ES-I3 (cell line): Measurements from ENCODE around the gene NXPH4.

Source experiments
- H3K36me3 ChIP-seq: 2 replicates; pipeline ENCODE4 v1.6.1; 2013; ENCODE audit warnings: mild to moderate bottlenecking, low read length, control low read depth, moderate library complexity; ENCODE audit not compliant: insufficient read depth
- H3K4me1 ChIP-seq: 2 replicates; pipeline ENCODE4 v1.6.1; 2013; ENCODE audit warnings: mild to moderate bottlenecking, control low read depth, low read length; ENCODE audit not compliant: insufficient read depth
- H3K9ac ChIP-seq: 2 replicates; pipeline ENCODE4 v1.6.1; 2013; ENCODE audit warnings: low read depth, mild to moderate bottlenecking, low read length, moderate library complexity
- H3K9me3 ChIP-seq: 2 replicates; pipeline ENCODE4 v1.6.1; 2013; ENCODE audit warnings: mild to moderate bottlenecking, low read length, moderate library complexity; ENCODE audit not compliant: control insufficient read depth, insufficient read depth

Gene NXPH4

DNA sequence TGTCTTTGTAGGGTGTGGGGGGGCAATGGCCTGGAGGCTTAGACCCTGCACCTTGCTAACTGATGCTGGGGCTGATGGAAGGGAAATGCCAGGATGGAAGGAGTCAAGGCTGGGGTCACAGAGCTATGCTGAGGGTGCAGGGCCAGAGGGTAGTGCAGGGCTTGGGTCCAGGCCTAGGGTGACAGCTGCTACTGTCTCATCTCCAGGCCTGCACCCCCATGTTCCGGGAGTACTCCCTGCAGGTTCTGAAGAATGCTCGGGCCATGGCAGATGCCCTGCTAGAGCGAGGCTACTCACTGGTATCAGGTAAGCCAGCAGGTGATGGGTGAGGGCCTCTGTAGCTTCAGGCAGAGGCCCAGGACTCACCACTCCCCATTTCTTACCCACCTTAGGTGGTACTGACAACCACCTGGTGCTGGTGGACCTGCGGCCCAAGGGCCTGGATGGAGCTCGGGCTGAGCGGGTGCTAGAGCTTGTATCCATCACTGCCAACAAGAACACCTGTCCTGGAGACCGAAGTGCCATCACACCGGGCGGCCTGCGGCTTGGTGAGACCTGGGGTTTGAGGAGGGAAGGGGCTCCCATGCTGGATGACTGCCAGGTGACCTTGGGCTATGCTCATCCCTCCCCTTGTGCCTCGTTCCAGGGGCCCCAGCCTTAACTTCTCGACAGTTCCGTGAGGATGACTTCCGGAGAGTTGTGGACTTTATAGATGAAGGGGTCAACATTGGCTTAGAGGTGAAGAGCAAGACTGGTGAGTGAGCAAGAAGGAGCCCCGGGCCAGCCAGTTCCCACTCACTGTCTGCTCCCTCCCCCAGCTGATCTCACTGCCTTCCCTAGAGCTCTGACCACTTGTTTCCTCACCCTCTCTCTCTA is 17.0 kb downstream of the NXPH4 start:
- Histone ChIP-seq H3K9ac (no peak overlapping the region), H3K4me1 (peaks cover 17% of the 10 kb centered on the region), H3K36me3 (peaks cover 20% of the 10 kb centered on the region; the same call in 1 of the 2 replicates), H3K9me3 (no peaks in the 10 kb centered on the region)

DNA sequence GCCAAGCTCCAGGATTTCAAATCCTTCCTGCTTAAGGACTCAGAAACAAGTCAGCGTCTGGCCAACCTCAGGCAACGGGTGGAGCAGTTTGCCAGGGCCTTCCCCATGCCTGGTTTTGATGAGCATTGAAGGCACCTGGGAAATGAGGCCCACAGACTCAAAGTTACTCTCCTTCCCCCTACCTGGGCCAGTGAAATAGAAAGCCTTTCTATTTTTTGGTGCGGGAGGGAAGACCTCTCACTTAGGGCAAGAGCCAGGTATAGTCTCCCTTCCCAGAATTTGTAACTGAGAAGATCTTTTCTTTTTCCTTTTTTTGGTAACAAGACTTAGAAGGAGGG is 17.6 kb downstream of the NXPH4 start:
- Histone ChIP-seq H3K4me1 (peaks cover 12% of the 10 kb centered on the region), H3K36me3 (peaks cover 20% of the 10 kb centered on the region; the same call in 1 of the 2 replicates), H3K9me3 (no peaks in the 10 kb centered on the region), H3K9ac (no peak overlapping the region)

DNA sequence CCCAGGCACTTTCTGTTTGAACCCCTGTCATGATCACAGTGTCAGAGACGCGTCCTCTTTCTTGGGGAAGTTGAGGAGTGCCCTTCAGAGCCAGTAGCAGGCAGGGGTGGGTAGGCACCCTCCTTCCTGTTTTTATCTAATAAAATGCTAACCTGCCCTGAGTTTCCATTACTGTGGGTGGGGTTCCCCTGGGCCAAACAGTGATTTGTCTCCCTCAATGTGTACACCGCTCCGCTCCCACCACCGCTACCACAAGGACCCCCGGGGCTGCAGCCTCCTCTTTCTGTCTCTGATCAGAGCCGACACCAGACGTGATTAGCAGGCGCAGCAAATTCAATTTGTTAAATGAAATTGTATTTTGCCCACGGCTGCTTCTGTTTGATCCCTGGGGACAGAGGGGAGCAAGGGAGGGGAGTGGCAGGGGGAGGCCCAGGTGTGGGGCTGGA is 18.0 kb downstream of the NXPH4 start:
- Histone ChIP-seq H3K4me1 (peaks cover 11% of the 10 kb centered on the region), H3K36me3 (peaks cover 20% of the 10 kb centered on the region; the same call in 1 of the 2 replicates), H3K9ac (no peak overlapping the region)

DNA sequence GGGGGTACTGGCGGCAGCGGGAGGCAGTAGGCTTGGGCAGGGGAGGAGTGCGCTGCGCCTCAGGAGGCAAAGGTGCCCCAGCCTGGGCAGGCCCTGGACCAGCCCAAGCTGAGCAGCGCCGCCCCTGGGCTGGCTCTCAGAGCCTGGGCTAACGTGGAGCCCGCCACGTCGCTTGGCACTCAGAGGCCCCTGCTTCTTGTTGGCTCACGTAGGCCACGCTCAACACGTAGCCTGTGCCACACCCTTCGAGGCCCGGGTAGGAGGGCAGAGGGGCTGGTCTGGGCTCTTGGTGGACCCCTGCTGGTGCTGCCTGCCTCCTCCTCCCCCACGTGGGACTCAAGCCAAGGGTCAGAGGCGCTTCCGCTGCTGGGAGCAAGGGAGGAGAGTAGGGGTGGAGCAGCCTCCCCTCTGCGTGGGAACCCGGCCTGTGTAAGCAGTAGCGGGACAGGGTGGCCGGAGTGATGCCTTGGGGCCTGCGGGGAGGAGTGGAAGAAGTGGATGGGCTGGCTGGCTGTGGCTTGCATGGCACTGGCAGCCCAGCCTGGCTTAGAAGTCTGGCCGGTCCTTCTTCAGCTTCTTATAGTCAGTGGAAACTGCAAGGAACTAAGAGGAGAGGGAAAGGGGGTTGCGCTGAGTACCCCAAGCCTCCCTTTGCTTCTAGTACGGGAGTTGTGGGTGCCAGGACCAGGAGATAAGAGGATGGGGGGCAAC is 18.6 kb downstream of the NXPH4 start:
- Histone ChIP-seq H3K36me3 (peaks cover 20% of the 10 kb centered on the region; the same call in 1 of the 2 replicates), H3K4me1 (peaks cover 11% of the 10 kb centered on the region), H3K9ac (no peak overlapping the region), H3K9me3 (no peaks in the 10 kb centered on the region)

More for the DNA sequence above, 18.0 kb downstream of the NXPH4 start:
- no peaks in the 10 kb centered on the region for H3K9me3 ChIP-seq

DNA sequence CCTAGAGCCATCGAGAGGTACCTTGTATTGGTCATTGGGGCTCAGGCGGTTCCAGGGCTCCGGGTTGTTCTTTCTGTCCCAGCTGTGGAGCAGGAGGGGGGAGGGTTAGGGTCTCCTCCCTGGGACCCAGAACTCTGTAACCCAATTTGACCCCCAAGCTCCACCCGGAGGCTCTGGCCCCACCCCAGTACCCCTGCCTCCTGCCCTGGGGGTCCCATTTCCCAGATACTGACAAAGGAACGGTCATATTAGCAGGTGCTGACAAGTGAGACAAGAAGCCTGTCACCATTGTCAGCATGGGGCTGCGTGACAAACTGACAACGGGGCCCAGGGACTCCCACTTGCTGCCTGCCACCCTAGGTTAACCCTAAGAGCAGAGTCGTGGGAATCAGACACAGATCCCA is 19.1 kb downstream of the NXPH4 start:
- peaks cover 20% of the 10 kb centered on the region; the same call in 1 of the 2 replicates for H3K36me3 ChIP-seq

DNA sequence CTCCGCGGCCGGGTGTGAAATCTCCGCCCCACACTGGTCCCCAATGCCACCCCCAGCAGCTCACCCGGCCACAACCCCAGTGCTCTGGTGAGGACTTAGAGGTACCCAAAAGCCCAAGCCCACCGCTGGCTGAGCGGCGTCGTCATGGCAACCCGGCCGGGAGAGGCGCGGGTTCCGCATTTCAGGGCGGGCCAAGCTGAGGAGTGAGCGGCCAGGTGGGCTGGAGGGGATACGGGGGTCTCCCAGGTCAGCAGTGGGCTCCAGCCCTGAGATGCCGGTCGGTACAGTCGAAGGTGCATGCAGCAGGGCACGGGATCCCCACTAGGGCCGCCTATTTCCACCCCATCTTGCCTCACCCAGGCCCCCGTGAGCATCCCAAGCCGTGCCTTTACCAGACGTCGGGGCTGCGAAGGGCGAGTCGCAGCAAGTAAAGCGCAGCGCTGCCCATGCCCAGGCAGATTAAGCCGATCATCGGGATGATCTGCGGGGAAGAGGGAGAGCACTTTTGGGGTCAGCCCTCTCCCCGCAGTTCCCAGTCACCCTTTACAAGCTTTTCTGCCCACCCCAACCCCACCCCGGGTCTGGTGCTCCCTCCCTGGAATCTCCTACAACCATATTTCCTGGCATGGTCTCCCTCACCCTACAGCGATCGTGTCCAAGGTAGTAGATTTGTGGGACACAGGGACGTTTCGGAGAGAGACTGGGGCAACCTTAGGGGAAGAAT is 19.8 kb downstream of the NXPH4 start:
- Histone ChIP-seq H3K36me3 (peaks cover 14% of the 10 kb centered on the region; the same call in 1 of the 2 replicates), H3K4me1 (peaks cover 15% of the 10 kb centered on the region), H3K9me3 (no peaks in the 10 kb centered on the region), H3K9ac (no peak overlapping the region)

More for the DNA sequence above, 19.1 kb downstream of the NXPH4 start:
- Histone ChIP-seq H3K9ac (no peak overlapping the region), H3K9me3 (no peaks in the 10 kb centered on the region), H3K4me1 (peaks cover 13% of the 10 kb centered on the region)

DNA sequence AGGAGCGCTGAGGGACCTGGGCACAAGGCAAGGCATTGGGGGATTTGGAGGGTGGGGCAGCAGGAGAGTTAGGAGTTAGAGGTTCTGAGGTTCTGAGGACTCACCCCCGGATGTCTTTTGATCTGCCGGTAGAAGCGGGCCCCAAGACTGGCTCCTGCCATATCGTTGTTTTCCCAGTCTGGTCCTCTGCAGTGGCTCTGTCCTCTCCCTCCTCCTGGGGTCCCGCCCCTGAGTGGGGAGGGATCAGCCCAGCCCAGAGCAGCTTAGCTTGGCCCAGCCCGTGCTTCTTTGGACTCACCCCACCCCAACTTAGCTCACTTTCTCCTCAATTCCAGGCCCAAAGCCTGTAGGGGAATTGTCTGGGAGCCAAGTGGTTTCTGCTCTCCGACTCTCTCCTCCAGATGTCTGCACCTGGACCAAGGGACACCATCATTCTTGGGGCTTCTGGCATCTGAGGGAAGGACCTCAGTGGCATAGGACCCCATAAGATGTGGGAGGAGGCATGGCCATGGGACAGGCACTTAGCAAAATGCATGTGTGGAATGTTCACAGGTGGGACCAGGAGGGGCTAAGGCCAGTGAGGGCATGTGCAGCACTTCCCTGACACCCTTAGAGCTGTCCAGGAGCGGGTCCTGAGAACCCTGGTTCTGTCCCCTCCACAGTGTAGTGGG is 20.5 kb downstream of the NXPH4 start:
- H3K9ac ChIP-seq = no peak overlapping the region
- no peaks in the 10 kb centered on the region for H3K9me3 ChIP-seq
- H3K36me3 ChIP-seq = peaks cover 7% of the 10 kb centered on the region; the same call in 1 of the 2 replicates
- peaks cover 20% of the 10 kb centered on the region for H3K4me1 ChIP-seq

DNA sequence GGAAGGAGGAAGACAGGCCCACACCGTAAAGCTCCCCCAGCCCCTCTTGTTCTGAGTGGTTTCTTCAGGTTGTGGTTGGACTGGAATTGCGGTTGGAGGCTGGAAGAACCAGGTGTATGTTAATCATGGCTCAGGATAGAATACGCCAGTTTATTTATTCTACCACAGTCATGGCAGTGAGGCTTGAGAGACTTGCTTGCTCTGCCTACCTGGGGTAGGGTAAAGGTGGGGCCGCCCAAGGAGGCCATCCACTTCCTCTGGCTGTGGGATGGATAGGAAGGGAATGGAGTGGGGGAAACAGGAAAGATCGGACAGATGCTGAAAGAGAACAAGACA is 21.0 kb downstream of the NXPH4 start:
- H3K9ac ChIP-seq = peak overlapping the region; percentile 51; the same call in 1 of the 2 replicates
- H3K9me3 ChIP-seq = no peaks in the 10 kb centered on the region
- peaks cover 23% of the 10 kb centered on the region for H3K4me1 ChIP-seq

DNA sequence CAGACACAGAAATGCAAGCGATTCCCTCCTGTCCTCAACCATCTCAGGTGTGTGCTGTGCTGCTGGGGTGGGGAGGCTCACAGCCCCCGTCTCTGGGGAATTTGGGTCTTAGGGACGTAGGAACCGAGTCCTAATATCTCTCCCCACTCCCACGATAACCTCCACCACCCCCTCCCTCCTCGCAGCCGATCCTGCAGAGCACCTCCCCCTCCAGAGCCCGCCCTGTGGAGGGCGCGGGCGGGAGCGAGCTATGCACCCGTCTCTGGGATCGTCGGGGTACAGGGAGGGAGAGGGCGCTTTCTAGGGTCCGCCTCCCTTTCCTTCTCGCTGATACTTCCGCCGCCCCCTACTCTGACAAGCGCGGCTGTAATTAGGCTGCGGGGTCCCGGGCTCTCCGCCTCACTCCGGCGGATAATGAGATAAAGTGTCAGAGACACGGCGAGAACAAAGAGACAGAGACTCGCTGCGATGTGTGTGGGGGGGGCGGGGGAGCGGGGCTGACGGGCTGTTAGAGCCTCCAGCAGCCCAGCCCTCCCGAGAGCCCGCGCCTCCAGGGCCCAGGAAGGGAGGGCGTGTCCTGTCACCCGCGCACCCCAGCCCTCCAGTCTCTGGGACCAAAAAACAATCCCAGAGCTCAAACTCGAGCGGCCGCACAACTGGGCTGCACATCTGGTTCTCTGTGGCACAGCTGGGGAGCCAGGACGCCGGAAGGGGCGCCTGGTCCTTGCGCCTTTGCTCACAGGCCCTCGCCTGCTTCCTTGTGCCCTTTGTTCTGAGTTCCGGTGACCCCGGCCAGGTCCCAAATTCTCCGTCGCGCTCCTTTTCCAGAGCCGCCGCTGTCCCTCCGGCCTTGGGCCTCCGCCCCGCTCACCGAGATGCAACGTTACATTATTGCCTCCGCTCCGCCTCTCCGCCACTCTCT is 21.6 kb downstream of the NXPH4 start:
- 0 out of 2 replicates have a peak, but pooled peaks cover 6% of the 10 kb centered on the region for H3K36me3 ChIP-seq
- no peaks in the 10 kb centered on the region for H3K9me3 ChIP-seq
- H3K4me1 ChIP-seq = peaks cover 23% of the 10 kb centered on the region
- H3K9ac ChIP-seq = peak overlapping the region; percentile 51

More for the DNA sequence above, 21.0 kb downstream of the NXPH4 start:
- 0 out of 2 replicates have a peak, but pooled peaks cover 6% of the 10 kb centered on the region for H3K36me3 ChIP-seq

DNA sequence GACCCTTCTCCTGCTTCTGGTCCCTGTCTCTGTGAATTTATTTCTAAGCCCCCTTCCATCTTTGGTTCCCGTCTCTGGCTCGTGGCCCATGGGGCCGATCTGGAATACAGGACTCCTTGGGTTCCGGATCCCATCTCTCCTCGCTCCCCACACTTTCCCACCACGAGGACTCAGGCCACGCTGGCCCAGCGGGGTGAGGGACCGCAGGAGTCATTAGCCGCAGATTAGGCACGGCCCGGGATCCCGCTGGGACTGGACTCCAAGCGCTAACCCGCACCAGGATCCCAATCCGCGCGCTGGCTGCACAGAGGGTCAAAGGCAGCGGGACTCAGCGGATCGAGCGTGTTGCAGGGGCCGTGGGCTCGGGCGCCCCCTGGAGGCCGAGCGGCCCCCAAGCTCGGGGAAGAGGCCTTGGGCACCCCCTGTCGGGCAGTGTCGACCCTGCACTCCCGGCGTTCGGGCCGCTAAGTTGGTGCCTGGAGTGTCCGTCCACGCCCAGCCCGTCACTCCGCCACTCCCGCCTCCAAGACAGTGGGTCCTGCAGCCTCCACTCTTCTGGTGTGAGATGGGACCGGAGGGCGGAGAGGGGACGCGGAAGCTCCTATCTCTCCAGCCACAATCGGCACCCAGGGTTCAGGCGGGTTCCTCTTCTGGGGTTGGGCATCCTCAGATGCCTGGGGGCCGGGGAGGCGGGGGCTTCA is 22.4 kb downstream of the NXPH4 start:
- H3K9me3 ChIP-seq = no peaks in the 10 kb centered on the region
- peak overlapping the region; percentile 51 for H3K9ac ChIP-seq
- peaks cover 23% of the 10 kb centered on the region for H3K4me1 ChIP-seq
- H3K36me3 ChIP-seq = 0 out of 2 replicates have a peak, but pooled peaks cover 1% of the 10 kb centered on the region

DNA sequence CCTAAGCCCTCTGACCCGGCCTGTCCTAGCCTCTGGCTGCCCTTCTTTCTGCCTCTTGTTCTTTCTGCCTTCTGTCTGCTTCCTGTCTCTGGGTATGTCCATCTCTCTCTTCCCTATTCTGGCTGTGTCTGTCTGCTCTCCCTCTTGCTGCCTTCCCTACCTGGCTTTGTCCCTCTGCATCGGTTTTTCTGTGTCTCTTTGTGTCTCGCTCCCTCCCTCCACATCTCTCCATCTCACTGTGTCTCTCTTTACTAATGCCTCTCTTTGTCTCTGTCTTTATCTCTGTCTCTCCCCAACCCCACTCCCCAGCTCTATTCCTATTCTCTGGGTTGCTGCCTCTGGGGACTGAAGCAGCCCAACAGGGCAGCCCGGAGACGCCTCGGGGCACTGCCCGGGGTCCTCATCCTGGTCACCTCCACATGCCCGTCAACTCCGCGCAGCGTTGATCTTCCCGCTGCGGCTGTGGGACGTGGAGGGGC is 23.0 kb downstream of the NXPH4 start:
- Histone ChIP-seq H3K36me3 (no peaks in the 10 kb centered on the region), H3K9me3 (no peaks in the 10 kb centered on the region), H3K9ac (peak overlapping the region; percentile 51), H3K4me1 (peaks cover 24% of the 10 kb centered on the region)

DNA sequence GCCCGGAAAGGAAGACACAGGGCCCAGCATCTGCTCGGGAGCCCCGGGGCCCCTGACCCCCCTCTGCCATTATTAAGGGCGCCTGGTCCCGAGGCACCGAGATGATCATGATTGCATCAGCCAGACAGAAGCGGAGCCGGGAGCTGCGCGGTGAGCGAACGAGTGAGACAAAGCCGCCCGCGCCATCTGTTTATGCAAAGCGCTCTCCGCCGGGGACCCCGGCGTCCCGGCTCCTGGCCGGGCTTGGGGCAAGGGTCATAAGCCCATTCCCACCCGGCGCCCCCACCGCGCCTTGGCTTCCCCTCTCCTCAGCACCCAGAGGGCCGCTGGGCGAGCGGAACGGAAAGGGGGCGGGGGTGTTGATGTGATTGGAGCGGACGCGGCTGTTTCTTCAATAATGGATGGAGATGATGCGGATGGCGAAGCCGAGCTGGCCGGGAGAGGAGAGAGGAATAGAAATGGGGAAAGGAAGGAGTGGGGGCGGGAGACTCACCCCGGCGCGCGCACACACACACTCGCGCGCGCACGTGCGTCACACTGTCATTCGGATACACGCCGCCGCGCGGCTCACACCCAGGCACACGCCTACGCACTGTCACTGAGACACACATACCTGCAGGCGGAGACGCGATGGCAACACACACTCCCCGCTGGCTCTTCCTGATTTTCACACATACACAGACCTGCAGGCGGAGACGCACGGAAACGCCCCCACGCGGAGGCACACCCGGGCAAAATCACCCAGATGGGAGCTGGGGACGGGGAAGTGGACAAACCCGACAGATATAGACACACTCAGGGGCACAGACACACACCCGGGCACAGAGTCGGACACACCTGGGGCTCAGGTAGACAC is 23.7 kb downstream of the NXPH4 start:
- no peaks in the 10 kb centered on the region for H3K9me3 ChIP-seq
- H3K9ac ChIP-seq = peak overlapping the region; percentile 51
- peaks cover 29% of the 10 kb centered on the region for H3K4me1 ChIP-seq
- no peaks in the 10 kb centered on the region for H3K36me3 ChIP-seq
